Lower lobe of right lung (tissue), 2 donors: Measurements from ENCODE around the gene MAD1L1. TPM values are rescaled to one million over a fixed set of nuclear protein-coding genes. Genes with fewer than 3 reads are reported as not detected.

Experiments used
- ATAC-seq, 2 donors: fragments of 200-7000 bp; cut with Tn5 transposase; one replicate each; pipeline ENCODE4 v1.9.1; 2020 to 2022; ENCODE audit warnings: mild to moderate bottlenecking in 2 of 2, moderate library complexity in 2 of 2
- DNase-seq: peaks from one replicate; pipeline ENCODE4 v3.0.0-alpha.2; 2020
- H3K27ac ChIP-seq: fragments of 200-600 bp; one replicate; pipeline ENCODE4 v1.8.0; 2022
- H3K27me3 ChIP-seq: fragments of 200-600 bp; one replicate; pipeline ENCODE4 v1.8.0; 2022; ENCODE audit warnings: low read depth
- H3K36me3 ChIP-seq: fragments of 200-600 bp; one replicate; pipeline ENCODE4 v1.8.0; 2022; ENCODE audit warnings: mild to moderate bottlenecking
- H3K4me1 ChIP-seq: fragments of 200-600 bp; one replicate; pipeline ENCODE4 v1.8.0; 2022
- H3K4me3 ChIP-seq: fragments of 200-600 bp; one replicate; pipeline ENCODE4 v1.8.0; 2022; ENCODE audit warnings: mild to moderate bottlenecking
- H3K9me3 ChIP-seq: fragments of 200-600 bp; one replicate; pipeline ENCODE4 v1.8.0; 2022
- intact Hi-C: fragments of 100-400 bp; cut with DNase I; formaldehyde crosslinking; loops from one replicate; pipeline ENCODE4 v1.11.0; 2022
- total RNA-seq: library from RNA; stranded (reverse); fragmentation: NEBNext Ultra II Directional; extraction: Animal tissue kit (Norgen Biotek cat#: 25700); gene quantifications from one replicate; pipeline ENCODE4 v1.2.1, GENCODE V29; 2021
- TF ChIP-seq, protein P1 (sequence below): fragments of 200-600 bp; IDR thresholded peaks from one replicate; pipeline ENCODE4 v1.8.0; 2022; ENCODE audit warnings: antibody characterized with exemption, mild to moderate bottlenecking
- donor health status: DM: no; HTN: yes; CAD: no; lungs with severe emphysema.

Gene MAD1L1
- total RNA-seq, 1 donor from 2014 or later, result 44.5 TPM

DNA sequence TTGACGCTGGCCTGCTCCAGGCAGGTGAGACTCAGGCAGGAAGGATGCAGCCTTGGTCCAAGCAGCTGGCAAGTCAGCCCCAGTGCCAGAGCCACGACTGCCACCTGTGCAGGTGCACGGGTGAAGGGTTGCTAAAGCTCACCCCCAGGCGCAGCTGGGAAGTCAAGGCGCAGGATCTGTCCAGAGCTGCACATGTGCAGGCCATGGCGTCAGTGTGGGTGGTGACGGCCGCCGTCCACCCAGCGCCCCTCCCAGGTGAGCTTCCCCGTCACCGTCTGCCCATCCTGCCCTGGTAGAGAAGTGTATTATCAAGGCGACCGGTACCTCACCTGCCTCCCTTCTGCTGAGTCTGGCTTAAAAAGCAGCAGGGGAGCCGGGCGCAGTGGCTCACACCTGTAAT, 110.1 kb downstream of the MAD1L1 start:
- Histone ChIP-seq H3K4me3 (no peak overlapping the region), H3K36me3 (peaks cover 19% of the 10 kb centered on the region), H3K27me3 (no peaks in the 10 kb centered on the region), H3K27ac (no peak overlapping the region), H3K9me3 (no peaks in the 10 kb centered on the region), H3K4me1 (peaks cover 21% of the 10 kb centered on the region)
- no peak for ATAC-seq
- intact Hi-C loops, result no loop called here
- DNase-seq, result no peak
- TF ChIP-seq, protein P1, sequence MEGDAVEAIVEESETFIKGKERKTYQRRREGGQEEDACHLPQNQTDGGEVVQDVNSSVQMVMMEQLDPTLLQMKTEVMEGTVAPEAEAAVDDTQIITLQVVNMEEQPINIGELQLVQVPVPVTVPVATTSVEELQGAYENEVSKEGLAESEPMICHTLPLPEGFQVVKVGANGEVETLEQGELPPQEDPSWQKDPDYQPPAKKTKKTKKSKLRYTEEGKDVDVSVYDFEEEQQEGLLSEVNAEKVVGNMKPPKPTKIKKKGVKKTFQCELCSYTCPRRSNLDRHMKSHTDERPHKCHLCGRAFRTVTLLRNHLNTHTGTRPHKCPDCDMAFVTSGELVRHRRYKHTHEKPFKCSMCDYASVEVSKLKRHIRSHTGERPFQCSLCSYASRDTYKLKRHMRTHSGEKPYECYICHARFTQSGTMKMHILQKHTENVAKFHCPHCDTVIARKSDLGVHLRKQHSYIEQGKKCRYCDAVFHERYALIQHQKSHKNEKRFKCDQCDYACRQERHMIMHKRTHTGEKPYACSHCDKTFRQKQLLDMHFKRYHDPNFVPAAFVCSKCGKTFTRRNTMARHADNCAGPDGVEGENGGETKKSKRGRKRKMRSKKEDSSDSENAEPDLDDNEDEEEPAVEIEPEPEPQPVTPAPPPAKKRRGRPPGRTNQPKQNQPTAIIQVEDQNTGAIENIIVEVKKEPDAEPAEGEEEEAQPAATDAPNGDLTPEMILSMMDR, result no peak

DNA sequence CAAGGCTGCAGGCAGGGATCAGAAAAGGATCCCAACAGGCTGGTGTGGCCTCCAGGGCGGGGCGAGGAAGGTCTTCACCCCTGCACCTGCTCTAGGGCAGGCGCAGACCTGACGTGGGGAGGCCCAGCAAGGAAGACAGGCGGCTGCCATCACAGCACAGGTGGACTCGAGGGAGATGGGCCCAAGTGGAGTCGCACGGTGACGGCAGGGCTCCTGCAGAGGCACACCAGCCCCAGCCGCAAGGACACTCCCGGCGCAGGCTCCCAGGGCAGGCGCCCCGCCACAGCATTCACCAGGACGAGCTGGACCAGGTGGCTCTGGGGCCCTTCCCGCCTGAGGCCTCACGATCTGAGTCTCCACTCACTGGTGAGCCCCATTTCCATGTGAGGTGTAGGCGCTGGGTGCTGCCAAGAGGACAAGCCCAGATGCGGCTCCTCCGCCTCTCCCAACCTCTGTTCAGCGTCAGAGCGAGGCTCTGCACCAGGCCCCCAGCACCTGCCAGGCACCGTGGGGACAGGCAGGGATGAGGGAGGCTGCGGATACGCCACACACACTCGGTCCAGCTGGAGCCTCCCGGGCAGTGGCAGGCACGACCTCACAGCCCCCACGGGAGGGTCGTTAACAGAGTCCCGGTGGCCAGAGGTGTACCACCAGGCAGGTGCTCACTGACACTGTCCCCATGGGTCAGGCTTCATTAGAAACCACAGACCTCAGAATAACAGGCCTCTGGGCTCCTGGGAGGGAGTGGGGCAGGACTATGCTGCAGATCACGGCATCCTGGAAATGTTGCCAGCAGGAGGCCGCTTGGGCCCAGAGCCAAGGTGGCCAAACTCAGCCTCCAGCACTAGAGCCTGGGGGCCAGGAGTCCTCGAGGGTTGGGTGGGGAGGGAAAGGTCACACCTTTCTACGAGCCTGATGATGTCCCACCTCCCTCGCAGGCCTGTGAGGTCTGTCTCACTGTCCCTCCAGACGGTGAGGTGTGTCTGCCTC, 111.6 kb downstream of the MAD1L1 start:
- ATAC-seq (no peak), DNase-seq (no peak)
- Histone ChIP-seq H3K4me1 (peaks cover 33% of the 10 kb centered on the region), H3K27me3 (no peaks in the 10 kb centered on the region), H3K4me3 (no peak overlapping the region), H3K27ac (no peak overlapping the region), H3K9me3 (no peaks in the 10 kb centered on the region), H3K36me3 (peaks cover 19% of the 10 kb centered on the region)
- TF ChIP-seq, protein P1, result no peak
- intact Hi-C loops, result no loop called here

DNA sequence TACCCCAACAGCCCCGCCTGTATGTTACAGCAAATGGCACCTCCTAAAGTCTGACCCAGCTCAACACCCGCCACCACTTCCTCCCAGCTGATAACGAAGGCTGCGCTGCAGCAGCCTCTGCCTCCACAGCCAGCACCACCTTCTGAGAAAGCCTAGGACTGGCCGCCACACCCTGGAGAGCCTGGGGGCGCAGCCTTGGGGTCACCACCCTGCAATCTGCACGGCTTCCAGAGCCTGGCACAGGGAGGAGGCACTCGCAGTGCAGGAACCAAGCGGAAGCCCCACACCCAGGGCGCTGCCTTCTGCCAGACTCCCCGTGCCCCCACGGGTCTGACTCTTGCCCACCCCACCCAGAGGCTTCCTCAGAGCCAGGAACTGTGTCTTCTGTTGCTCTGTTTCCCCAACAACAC, 112.5 kb downstream of the MAD1L1 start:
- TF ChIP-seq, protein P1, result no peak
- Histone ChIP-seq H3K27ac (no peak overlapping the region), H3K4me1 (peaks cover 39% of the 10 kb centered on the region), H3K36me3 (peaks cover 12% of the 10 kb centered on the region), H3K4me3 (no peak overlapping the region), H3K9me3 (no peaks in the 10 kb centered on the region), H3K27me3 (no peaks in the 10 kb centered on the region)
- no peak for DNase-seq
- ATAC-seq, result peak; percentile 20 to 22
- intact Hi-C loops, result no loop called here

- Histone ChIP-seq H3K4me1 (peaks cover 39% of the 10 kb centered on the region), H3K9me3 (no peaks in the 10 kb centered on the region), H3K4me3 (no peak overlapping the region), H3K36me3 (peaks cover 16% of the 10 kb centered on the region), H3K27ac (no peak overlapping the region), H3K27me3 (no peaks in the 10 kb centered on the region)
- DNase-seq (no peak), ATAC-seq (no peak)
- TF ChIP-seq, protein P1, result no peak
- intact Hi-C loops, result no loop called here
These were observed 114.0 kb downstream of the MAD1L1 start for GRCh38 chr7:2118630-2119190.

DNA sequence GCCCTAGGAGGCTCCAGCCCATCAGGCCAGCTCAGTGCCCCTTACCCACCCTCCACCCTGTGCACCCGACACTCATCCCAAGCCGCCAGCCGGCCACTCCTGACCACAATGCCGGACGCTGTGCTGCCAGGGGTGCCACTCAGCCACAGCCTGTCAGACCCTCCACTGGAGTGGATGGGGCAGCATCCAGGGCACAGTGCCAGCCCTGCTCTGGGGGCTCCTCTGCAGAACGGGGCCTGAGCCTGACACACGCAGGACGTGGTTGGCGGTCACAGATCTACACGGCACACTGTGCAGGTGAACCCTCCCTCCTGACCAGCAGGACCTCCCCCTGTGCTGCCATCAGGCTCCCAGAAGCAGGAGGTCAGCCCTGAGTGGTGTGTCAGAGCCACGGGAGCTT, 114.7 kb downstream of the MAD1L1 start:
- DNase-seq (no peak), ATAC-seq (no peak)
- intact Hi-C loops, result no loop called here

More for the DNA sequence above, 114.7 kb downstream of the MAD1L1 start:
- no peak overlapping the region for H3K27ac ChIP-seq
- H3K27me3 ChIP-seq, result no peaks in the 10 kb centered on the region
- no peak overlapping the region for H3K4me3 ChIP-seq
- TF ChIP-seq, protein P1, result no peak
- H3K4me1 ChIP-seq, result peaks cover 40% of the 10 kb centered on the region
- no peaks in the 10 kb centered on the region for H3K9me3 ChIP-seq
- H3K36me3 ChIP-seq, result peaks cover 16% of the 10 kb centered on the region
